ENCODE measurements around the gene RNASE1. TPM values are rescaled to one million over a fixed set of nuclear protein-coding genes. Genes with fewer than 3 reads are reported as not detected.

RNASE1 gene
- total RNA-seq, 3 donors from 2014 or later: 125 to 1,186 (median 303) TPM

DNA sequence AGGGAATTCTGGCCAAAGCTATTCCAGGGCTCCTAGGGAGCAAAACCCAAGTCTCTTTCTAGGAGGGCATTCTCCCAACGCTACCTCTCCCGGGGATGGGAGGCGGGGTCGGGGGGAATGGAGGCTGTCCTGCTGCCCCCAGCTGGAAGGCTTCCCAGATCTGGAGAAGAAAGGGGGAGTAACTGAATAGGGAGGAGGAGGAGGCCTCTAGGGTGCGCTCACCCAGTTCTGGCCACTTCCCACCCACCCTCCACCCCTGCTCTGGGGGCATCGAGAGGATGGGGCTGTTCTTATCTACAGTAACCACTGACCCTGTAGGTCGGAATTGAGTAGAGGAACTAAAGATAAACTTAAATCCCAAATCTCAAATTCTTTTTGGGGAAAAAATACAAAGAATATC, 579 bp upstream of the RNASE1 start:
- H3K9me3 ChIP-seq: no peaks in the 10 kb centered on the region
- no peaks in the 10 kb centered on the region for H3K27me3 ChIP-seq
- no peaks in the 10 kb centered on the region for H3K36me3 ChIP-seq
- intact Hi-C loops (cut with DNase I; ENCODE audit: low total_unique reads): no loop called here
- H3K4me1 ChIP-seq: no peaks in the 10 kb centered on the region
- DNase-seq (ENCODE audit: low spot score in 2 of 2): no peak
- peak overlapping the region in 1 of 2 donors; percentile 34 for H3K27ac ChIP-seq
- TF ChIP-seq, protein P1, sequence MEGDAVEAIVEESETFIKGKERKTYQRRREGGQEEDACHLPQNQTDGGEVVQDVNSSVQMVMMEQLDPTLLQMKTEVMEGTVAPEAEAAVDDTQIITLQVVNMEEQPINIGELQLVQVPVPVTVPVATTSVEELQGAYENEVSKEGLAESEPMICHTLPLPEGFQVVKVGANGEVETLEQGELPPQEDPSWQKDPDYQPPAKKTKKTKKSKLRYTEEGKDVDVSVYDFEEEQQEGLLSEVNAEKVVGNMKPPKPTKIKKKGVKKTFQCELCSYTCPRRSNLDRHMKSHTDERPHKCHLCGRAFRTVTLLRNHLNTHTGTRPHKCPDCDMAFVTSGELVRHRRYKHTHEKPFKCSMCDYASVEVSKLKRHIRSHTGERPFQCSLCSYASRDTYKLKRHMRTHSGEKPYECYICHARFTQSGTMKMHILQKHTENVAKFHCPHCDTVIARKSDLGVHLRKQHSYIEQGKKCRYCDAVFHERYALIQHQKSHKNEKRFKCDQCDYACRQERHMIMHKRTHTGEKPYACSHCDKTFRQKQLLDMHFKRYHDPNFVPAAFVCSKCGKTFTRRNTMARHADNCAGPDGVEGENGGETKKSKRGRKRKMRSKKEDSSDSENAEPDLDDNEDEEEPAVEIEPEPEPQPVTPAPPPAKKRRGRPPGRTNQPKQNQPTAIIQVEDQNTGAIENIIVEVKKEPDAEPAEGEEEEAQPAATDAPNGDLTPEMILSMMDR (IDR thresholded peaks at IDR 0.05): no peak
- TF ChIP-seq POLR2AphosphoS5 (IDR thresholded peaks at IDR 0.05) (no peak), POLR2A (IDR thresholded peaks at IDR 0.05) (no peak)
- H3K4me3 ChIP-seq: peak overlapping the region in 1 of 3 donors; percentile 13

DNA sequence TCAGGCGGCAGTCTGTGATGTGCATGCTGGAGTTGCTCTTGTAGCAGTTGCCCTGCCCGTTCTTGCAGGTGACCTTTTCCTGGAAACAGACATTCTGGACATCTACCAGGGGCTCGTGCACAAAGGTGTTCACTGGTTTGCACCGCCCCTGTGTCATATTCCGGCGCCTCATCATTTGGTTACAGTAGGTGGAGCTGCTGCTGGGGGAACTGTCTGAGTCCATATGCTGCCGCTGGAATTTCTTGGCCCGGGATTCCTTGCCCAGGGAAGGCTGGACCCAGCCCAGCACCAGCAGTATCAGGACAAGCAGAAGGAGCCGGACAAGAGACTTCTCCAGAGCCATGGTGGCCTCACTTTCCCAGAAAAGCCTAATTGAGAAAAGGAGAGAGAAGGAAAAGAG, 918 bp downstream of the RNASE1 start:
- intact Hi-C loops (cut with DNase I; ENCODE audit: low total_unique reads): no loop called here
- TF ChIP-seq, protein P1 (IDR thresholded peaks at IDR 0.05): no peak
- no peak for TF ChIP-seq POLR2A (IDR thresholded peaks at IDR 0.05)
- TF ChIP-seq POLR2AphosphoS5 (IDR thresholded peaks at IDR 0.05): no peak
- Histone ChIP-seq H3K27me3 (no peaks in the 10 kb centered on the region), H3K36me3 (no peaks in the 10 kb centered on the region), H3K9me3 (no peaks in the 10 kb centered on the region), H3K27ac (peak overlapping the region; percentile 53 to 72), H3K4me1 (no peaks in the 10 kb centered on the region), H3K4me3 (peak overlapping the region; percentile 28 to 43 (median 43))
- DNase-seq (ENCODE audit: low spot score in 2 of 2): peak in 1 of 2 donors; percentile 31

- Histone ChIP-seq H3K27ac (peak overlapping the region; percentile 68 to 81), H3K27me3 (no peaks in the 10 kb centered on the region), H3K9me3 (no peaks in the 10 kb centered on the region), H3K36me3 (no peaks in the 10 kb centered on the region), H3K4me1 (no peaks in the 10 kb centered on the region), H3K4me3 (peak overlapping the region; percentile 15 to 43 (median 28))
- intact Hi-C loops (cut with DNase I; ENCODE audit: low total_unique reads): no loop called here
- TF ChIP-seq POLR2AphosphoS5 (IDR thresholded peaks at IDR 0.05): no peak
- TF ChIP-seq, protein P1 (IDR thresholded peaks at IDR 0.05): no peak
- no peak for TF ChIP-seq POLR2A (IDR thresholded peaks at IDR 0.05)
- peak in 1 of 2 donors; percentile 29 for DNase-seq (ENCODE audit: low spot score in 2 of 2)
Measured at GRCh38 chr14:20799892-20800544, 2.6 kb downstream of the RNASE1 start.

DNA sequence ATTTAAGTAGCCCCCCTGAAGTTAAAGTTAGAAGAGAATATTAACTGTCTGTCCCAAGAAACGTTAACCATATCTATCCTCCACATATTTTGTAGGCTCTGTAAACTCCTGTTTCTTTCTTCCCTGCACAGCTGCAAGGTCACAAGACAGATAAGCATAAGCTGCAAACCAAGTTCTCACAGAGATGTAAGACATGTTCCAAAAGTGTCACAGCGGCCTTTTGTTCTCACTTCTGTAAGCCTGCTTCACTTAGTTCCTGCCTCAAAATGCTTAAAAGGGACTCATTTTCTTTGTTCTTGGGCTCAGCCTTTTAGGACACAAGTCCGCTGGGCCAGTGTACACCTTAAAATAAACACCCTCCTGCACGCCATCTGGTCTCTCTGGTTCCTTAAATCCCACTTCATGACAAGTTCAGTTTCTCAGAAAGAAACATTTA, 3.2 kb downstream of the RNASE1 start:
- intact Hi-C loops (cut with DNase I; ENCODE audit: low total_unique reads): no loop called here
- Histone ChIP-seq H3K9me3 (no peaks in the 10 kb centered on the region), H3K36me3 (no peaks in the 10 kb centered on the region), H3K4me3 (peak overlapping the region; percentile 15 to 43 (median 28)), H3K27me3 (no peaks in the 10 kb centered on the region), H3K27ac (peak overlapping the region; percentile 68 to 81), H3K4me1 (no peaks in the 10 kb centered on the region)
- TF ChIP-seq, protein P1 (IDR thresholded peaks at IDR 0.05): no peak
- TF ChIP-seq POLR2AphosphoS5 (IDR thresholded peaks at IDR 0.05): no peak
- TF ChIP-seq POLR2A (IDR thresholded peaks at IDR 0.05): no peak
- no peak for DNase-seq (ENCODE audit: low spot score in 2 of 2)

- intact Hi-C loops (cut with DNase I; ENCODE audit: low total_unique reads): no loop called here
- Histone ChIP-seq H3K36me3 (no peaks in the 10 kb centered on the region), H3K27ac (peak overlapping the region; percentile 16 to 68), H3K4me3 (peak overlapping the region in 1 of 3 donors; percentile 43), H3K9me3 (no peaks in the 10 kb centered on the region), H3K27me3 (no peaks in the 10 kb centered on the region), H3K4me1 (no peaks in the 10 kb centered on the region)
- no peak for DNase-seq (ENCODE audit: low spot score in 2 of 2)
- TF ChIP-seq POLR2AphosphoS5 (IDR thresholded peaks at IDR 0.05) (no peak), POLR2A (IDR thresholded peaks at IDR 0.05) (no peak)
- TF ChIP-seq, protein P1 (IDR thresholded peaks at IDR 0.05): no peak
Measured at GRCh38 chr14:20798932-20799331, 3.7 kb downstream of the RNASE1 start.

Measured in breast epithelium (tissue), 4 donors.